Measurements from ENCODE around the gene CACNA1F.
A peak's percentile ranks its signal among the peaks of the same experiment; 100 is the strongest.

Gene CACNA1F

GRCh38 chrX:49167740-49168108 lies 65.4 kb downstream of the CACNA1F start:
- no peak for TF ChIP-seq CTCF (IDR thresholded peaks at IDR 0.05; ENCODE audit: low read depth, low read length)
- no peak for DNase-seq (ENCODE audit: extremely low read depth, low read depth)

GRCh38 chrX:49166914-49167739 lies 66.0 kb downstream of the CACNA1F start:
- no peak for DNase-seq (ENCODE audit: extremely low read depth, low read depth)
- TF ChIP-seq CTCF (IDR thresholded peaks at IDR 0.05; ENCODE audit: low read depth, low read length) = no peak

GRCh38 chrX:49165901-49166881 lies 66.9 kb downstream of the CACNA1F start:
- no peak; the same call in 1 of the 2 replicates for TF ChIP-seq CTCF (IDR thresholded peaks at IDR 0.05; ENCODE audit: low read depth, low read length)
- DNase-seq (ENCODE audit: extremely low read depth, low read depth) = no peak

- no peak for TF ChIP-seq CTCF (IDR thresholded peaks at IDR 0.05; ENCODE audit: low read depth, low read length)
- DNase-seq (ENCODE audit: extremely low read depth, low read depth) = no peak
Observed at GRCh38 chrX:49164589-49165360, 68.4 kb downstream of the CACNA1F start.

- peak; percentile 27 for TF ChIP-seq CTCF (IDR thresholded peaks at IDR 0.05; ENCODE audit: low read depth, low read length)
- DNase-seq (ENCODE audit: extremely low read depth, low read depth) = peak; percentile 42
Observed at GRCh38 chrX:49163555-49164419, 69.4 kb downstream of the CACNA1F start.

- no peak for TF ChIP-seq CTCF (IDR thresholded peaks at IDR 0.05; ENCODE audit: low read depth, low read length)
- no peak for DNase-seq (ENCODE audit: extremely low read depth, low read depth)
Observed at GRCh38 chrX:49162620-49163019, 70.5 kb downstream of the CACNA1F start, which contains the start of gene MAGIX. MAGIX (plus strand) TSS chrX:49162758; CDS start chrX:49162890, 132 bp downstream.

All from AG09319 (cell line).